Esophagus squamous epithelium (tissue), 4 donors: Measurements from ENCODE around the gene ZNF586.

ENCODE experiments used
- CTCF ChIP-seq, 6 experiments: fragments of 450-650 bp in 4 of 6; fragments of 200-600 bp in 2 of 6; sonication (generic) in 2 of 6; IDR thresholded peaks; one replicate each; pipeline ENCODE4 v1.5.1; 2016 to 2019; ENCODE audit warnings: antibody characterized with exemption in 6 of 6, mild to moderate bottlenecking in 4 of 6, moderate library complexity in 4 of 6
- POLR2A ChIP-seq, 4 donors: fragments of 450-650 bp; IDR thresholded peaks; one replicate each; pipeline ENCODE4 v1.6.1; 2017; ENCODE audit warnings: antibody characterized with exemption in 4 of 4, mild to moderate bottlenecking in 4 of 4, moderate library complexity in 3 of 4

- TF ChIP-seq CTCF (IDR thresholded peaks at IDR 0.05) (no peak), POLR2A (IDR thresholded peaks at IDR 0.05) (no peak)
These were observed 32.8 kb downstream of the ZNF586 start for GRCh38 chr19:57802269-57802668.
